Peyer's patch (tissue), 4 donors: ENCODE measurements around the gene ATP10A.

Experiments
- CTCF ChIP-seq, 6 experiments: fragments of 450-650 bp in 4 of 6; fragments of 200-600 bp in 2 of 6; sonication (generic) in 1 of 6; IDR thresholded peaks; one replicate each; pipeline ENCODE4 v1.5.1; 2017 to 2019; ENCODE audit warnings: antibody characterized with exemption in 6 of 6, mild to moderate bottlenecking in 3 of 6, moderate library complexity in 1 of 6
- POLR2A ChIP-seq, 2 donors: fragments of 450-650 bp; IDR thresholded peaks; one replicate each; pipeline ENCODE4 v1.5.1; 2017; ENCODE audit warnings: antibody characterized with exemption in 2 of 2, mild to moderate bottlenecking in 2 of 2, moderate library complexity in 2 of 2

- TF ChIP-seq POLR2A (IDR thresholded peaks at IDR 0.05) (no peak), CTCF (IDR thresholded peaks at IDR 0.05) (no peak)
Measured at GRCh38 chr15:25740383-25741255, 122.5 kb downstream of the ATP10A start.
